Measurements from ENCODE around the gene EVX1.

Gene EVX1

DNA sequence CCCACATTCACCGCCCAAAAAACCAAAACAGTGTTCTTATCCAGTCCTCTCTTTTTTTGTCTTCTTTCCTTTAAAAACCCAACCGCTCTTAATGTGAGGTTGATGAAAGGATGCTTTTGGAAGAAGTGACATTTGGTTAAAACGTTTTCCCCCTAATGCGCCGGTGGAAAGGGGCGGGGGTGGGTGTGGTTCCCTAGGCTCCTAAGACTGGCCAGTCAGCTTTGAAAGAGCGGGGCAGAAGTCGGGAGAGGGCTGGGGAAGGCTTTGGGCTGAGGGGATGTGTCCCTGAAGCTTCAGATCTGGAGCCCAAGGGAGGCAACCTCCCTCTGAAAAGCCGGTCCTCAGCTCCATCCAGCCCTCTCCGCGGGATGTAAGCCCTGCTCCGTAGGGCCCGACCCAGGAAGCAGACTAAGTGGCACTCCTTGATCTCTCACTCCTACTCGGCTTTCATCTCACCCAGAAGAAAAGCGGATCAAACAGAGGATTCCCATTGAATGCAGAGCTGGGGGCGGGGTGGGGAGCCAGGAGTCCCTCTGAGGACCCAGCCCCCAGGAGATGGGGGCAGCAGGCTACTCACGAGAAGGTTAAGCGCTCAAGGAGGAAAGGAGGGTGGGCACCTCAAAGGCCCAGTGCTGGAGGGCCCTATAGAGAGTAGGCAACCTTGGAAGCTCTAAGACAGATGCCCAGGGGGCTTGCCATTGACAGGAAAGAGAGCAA is 2.4 kb upstream of the EVX1 start:
- TF ChIP-seq, protein P1, sequence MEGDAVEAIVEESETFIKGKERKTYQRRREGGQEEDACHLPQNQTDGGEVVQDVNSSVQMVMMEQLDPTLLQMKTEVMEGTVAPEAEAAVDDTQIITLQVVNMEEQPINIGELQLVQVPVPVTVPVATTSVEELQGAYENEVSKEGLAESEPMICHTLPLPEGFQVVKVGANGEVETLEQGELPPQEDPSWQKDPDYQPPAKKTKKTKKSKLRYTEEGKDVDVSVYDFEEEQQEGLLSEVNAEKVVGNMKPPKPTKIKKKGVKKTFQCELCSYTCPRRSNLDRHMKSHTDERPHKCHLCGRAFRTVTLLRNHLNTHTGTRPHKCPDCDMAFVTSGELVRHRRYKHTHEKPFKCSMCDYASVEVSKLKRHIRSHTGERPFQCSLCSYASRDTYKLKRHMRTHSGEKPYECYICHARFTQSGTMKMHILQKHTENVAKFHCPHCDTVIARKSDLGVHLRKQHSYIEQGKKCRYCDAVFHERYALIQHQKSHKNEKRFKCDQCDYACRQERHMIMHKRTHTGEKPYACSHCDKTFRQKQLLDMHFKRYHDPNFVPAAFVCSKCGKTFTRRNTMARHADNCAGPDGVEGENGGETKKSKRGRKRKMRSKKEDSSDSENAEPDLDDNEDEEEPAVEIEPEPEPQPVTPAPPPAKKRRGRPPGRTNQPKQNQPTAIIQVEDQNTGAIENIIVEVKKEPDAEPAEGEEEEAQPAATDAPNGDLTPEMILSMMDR (IDR thresholded peaks at IDR 0.05; ENCODE audit: control extremely low read depth, extremely low read depth, low read depth, missing control alignments): no peak
- ChIA-PET CTCF (interaction anchor here (1.5 kb wide), 1 partner anchor 44 kb away, joined by 5 read pairs; no protein-coding TSS in a partner anchor), POLR2A (no interaction called here)
- DNase-seq (ENCODE audit: extremely low spot score): no peak

DNA sequence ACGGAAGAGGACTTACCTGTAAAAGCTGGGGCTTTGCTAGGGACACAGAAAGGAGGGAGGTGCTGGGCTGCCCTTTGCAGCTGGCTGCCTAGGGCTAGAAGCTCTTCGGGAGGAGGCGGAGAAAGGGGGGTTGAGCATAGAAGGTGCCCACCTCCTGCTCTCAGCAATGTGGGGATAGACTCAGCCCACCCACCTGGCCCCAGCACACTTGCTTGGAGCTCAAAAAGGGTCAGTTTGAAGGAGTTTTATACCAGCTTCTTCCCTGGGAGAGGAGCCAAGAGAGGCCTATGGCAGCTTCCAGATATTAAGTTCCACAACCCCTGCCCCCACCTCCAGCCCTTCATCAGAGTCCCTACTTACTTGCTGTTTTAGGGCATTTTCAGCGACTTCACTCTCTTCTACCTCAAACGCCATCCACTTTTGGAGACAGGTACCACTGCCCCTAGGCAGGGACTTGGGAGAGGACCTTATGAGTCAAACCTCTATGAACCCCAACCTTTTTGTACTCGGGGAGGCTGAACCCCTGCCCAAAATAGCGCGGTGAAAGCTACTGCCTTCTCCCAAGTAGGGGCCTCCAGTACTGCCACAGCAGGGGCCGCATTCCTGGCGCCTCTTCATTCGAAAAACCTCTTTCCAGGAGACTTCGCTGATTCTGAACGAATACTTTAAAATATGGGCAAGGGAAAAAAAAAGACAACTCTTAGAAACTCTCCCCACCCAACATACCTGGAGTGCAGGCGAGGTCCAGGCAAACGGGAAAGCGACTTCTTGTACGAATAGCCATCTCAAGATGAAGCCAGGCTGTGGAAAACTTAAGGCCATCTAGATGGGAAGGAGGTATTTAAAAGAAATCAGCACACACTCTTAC is 1.2 kb upstream of the EVX1 start:
- DNase-seq (ENCODE audit: extremely low spot score): no peak
- TF ChIP-seq, protein P1 (IDR thresholded peaks at IDR 0.05; ENCODE audit: control extremely low read depth, extremely low read depth, low read depth, missing control alignments): no peak
- POLR2A ChIA-PET: no interaction called here
- CTCF ChIA-PET: interaction anchor here (1.0 to 2.2 kb wide), 3 partner anchors 7 to 45 kb away, joined by 4 to 9 read pairs (median 4); no protein-coding TSS in a partner anchor

DNA sequence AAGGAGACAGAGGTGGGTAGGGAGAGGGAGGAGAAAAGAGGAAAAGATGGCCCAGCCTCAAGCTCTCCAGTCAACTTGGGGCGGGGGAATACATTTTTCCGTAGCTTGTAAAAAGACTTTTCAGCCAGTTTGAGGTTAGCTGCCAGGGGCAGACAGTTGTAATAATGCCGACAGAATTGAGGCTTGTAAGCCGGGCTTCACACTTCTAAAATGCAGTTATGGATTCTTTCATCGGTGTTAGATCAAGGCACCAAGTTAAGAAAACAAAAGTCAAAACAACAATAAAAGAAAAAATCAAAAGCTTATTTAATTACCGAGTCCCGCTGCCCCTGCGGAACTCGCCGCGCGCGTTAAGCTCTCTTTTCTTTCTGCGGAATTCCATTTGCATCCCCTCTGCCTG is 448 bp upstream of the EVX1 start:
- POLR2A ChIA-PET: no interaction called here
- no peak for DNase-seq (ENCODE audit: extremely low spot score)
- TF ChIP-seq, protein P1 (IDR thresholded peaks at IDR 0.05; ENCODE audit: control extremely low read depth, extremely low read depth, low read depth, missing control alignments): no peak
- CTCF ChIA-PET: interaction anchor here (0.8 to 2.2 kb wide), 5 partner anchors 8 to 679 kb away, joined by 3 to 9 read pairs (median 4); no protein-coding TSS in a partner anchor

DNA sequence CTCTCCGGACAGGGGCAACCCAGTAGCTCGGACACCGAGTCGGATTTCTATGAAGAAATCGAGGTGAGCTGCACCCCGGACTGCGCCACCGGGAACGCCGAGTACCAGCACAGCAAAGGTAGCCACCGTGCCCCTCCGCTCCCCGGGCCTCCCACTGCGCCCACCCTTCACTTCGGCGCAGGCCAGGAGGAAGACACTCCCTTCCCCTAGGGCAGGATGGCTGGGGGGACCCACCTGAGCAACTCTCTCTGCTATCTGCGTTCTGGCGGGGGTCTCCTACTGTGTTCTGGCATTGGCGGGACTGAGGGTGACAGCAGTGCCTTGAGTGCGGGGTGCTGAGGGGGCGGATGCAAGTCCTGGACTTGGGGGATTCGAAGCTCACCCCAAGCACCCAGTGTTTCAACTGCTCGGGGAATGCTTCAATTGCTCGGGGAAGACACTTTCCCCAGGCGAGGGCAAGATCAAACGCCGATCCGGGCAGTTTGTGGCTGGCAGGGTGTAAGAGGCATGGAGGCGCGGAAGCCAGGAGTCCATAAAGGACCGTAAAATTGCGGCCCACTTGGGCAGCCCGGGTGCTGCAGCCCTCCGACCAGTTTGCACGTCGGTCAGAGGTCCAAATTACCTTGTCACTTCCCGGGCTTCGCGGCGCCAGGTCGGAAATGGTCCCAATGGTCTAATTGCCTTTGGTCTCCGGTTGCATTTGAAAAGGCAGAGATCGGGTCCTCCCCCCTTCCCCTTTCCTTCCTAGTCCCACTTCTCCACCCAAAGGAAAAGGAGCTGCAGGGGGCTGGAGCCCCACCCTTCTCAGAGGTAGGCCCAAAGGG is 950 bp downstream of the EVX1 start:
- TF ChIP-seq, protein P1 (IDR thresholded peaks at IDR 0.05; ENCODE audit: control extremely low read depth, extremely low read depth, low read depth, missing control alignments): no peak
- no peak for DNase-seq (ENCODE audit: extremely low spot score)
- ChIA-PET CTCF (interaction anchor here (1.5 kb wide), 1 partner anchor 677 kb away, joined by 4 read pairs; no protein-coding TSS in a partner anchor), POLR2A (no interaction called here)

DNA sequence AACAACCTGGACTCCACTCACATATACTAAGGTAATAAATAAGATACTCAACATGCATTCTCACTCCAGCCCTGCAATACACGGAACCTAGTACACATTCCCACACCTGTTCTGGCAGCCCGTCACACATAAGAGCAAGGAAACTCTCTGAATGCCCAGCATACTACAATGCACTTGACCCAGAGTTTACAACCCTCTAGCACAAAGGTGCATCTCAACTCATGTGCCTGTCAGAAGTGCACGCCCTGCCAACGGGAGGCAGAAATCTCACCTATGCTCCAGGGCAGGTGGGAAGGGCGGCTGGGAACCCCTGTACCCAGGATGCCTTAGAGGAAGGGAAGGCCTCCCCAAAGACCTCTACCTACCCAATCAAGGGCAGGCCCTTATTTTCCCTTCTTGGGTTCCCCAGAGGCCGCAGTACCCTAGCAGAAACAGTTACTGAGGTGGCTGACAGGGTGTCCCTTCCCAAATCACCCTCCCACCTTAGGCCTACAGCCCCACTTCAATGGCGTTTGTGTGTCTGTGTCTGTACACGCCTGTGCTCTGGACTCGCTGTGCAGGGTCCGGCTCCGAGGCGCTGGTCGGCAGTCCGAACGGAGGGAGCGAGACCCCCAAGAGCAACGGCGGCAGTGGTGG is 2.0 kb downstream of the EVX1 start:
- ChIA-PET CTCF (no interaction called here), POLR2A (no interaction called here)
- DNase-seq (ENCODE audit: extremely low spot score): no peak
- TF ChIP-seq, protein P1 (IDR thresholded peaks at IDR 0.05; ENCODE audit: control extremely low read depth, extremely low read depth, low read depth, missing control alignments): no peak

Measured in GM10248 (cell line).